ENCODE data around the gene ZNF324. TPM values are rescaled to one million over a fixed set of nuclear protein-coding genes. Genes with fewer than 3 reads are reported as not detected.

The ZNF324 gene
- total and polyA plus RNA-seq, 2 of the 13 experiments (the other 11 are each of a cell fraction or from before 2014, with no cell fraction given): 1.1 to 4.7 TPM

GRCh38 chr19:58511353-58512208 is 44.7 kb downstream of the ZNF324 start, which contains the start of gene SLC27A5 (continued):
- no peak for TF ChIP-seq GABPA (IDR thresholded peaks at IDR 0.05; ENCODE audit: low read depth, low read length)
- peak; percentile 57; the same call in 1 of the 2 replicates for TF ChIP-seq GABPA (CRISPR knock-in tag; IDR thresholded peaks at IDR 0.05; ENCODE audit: low read depth)
- peak; percentile 68 for TF ChIP-seq SKI (IDR thresholded peaks at IDR 0.05; ENCODE audit: partially characterized antibody)
- TF ChIP-seq, protein P1, sequence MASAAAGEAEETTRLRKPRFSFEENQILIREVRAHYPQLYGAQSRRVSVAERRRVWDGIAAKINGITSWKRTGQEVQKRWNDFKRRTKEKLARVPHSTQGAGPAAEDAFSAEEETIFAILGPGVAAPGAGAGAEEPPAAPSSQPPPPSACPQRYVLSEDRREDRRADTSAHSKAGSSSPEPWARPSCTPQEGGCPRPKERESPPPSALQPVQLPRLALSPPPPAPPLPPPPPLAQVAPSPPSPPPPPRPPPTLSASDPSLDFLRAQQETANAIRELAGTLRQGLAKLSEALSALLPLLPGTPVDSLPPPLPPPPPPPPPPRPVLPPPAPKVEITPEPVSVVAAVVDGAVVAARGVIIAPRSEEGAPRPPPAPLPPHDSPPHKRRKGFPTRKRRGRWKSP (CRISPR knock-in tag; IDR thresholded peaks at IDR 0.05): peak; percentile 35; the same call in 1 of the 2 replicates
- TF ChIP-seq BATF2 (CRISPR knock-in tag; IDR thresholded peaks at IDR 0.05): no peak
- TF ChIP-seq IRX3 (CRISPR knock-in tag; IDR thresholded peaks at IDR 0.05; ENCODE audit: borderline replicate concordance, low read depth): no peak
- 0 out of 2 replicates have a peak, but pooled peaks have one; percentile 49 for TF ChIP-seq WIZ (CRISPR knock-in tag; IDR thresholded peaks at IDR 0.05)
- TF ChIP-seq ZNF274 (CRISPR knock-in tag; IDR thresholded peaks at IDR 0.05): 0 out of 2 replicates have a peak, but pooled peaks have one; percentile 19
- TF ChIP-seq YEATS4 (CRISPR knock-in tag; IDR thresholded peaks at IDR 0.05; ENCODE audit: borderline replicate concordance): peak; percentile 67; the same call in 1 of the 2 replicates
- TF ChIP-seq, protein P2, sequence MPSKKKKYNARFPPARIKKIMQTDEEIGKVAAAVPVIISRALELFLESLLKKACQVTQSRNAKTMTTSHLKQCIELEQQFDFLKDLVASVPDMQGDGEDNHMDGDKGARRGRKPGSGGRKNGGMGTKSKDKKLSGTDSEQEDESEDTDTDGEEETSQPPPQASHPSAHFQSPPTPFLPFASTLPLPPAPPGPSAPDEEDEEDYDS (CRISPR knock-in tag; IDR thresholded peaks at IDR 0.05): peak; percentile 75
- TF ChIP-seq, protein P3, sequence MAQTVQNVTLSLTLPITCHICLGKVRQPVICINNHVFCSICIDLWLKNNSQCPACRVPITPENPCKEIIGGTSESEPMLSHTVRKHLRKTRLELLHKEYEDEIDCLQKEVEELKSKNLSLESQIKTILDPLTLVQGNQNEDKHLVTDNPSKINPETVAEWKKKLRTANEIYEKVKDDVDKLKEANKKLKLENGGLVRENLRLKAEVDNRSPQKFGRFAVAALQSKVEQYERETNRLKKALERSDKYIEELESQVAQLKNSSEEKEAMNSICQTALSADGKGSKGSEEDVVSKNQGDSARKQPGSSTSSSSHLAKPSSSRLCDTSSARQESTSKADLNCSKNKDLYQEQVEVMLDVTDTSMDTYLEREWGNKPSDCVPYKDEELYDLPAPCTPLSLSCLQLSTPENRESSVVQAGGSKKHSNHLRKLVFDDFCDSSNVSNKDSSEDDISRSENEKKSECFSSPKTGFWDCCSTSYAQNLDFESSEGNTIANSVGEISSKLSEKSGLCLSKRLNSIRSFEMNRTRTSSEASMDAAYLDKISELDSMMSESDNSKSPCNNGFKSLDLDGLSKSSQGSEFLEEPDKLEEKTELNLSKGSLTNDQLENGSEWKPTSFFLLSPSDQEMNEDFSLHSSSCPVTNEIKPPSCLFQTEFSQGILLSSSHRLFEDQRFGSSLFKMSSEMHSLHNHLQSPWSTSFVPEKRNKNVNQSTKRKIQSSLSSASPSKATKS (CRISPR knock-in tag; IDR thresholded peaks at IDR 0.05): no peak
- no peak for TF ChIP-seq PAF1 (CRISPR knock-in tag; IDR thresholded peaks at IDR 0.05)
- TF ChIP-seq MAZ (IDR thresholded peaks at IDR 0.05; ENCODE audit: borderline replicate concordance, low read depth, low read length): no peak
- 0 out of 2 replicates have a peak, but pooled peaks have one; percentile 33 for TF ChIP-seq MAZ (CRISPR knock-in tag; IDR thresholded peaks at IDR 0.05; ENCODE audit: low read depth)
- TF ChIP-seq HNF1A (IDR thresholded peaks at IDR 0.05; ENCODE audit: low read depth): no peak; the same call in 1 of the 2 replicates
- peak; percentile 68 for TF ChIP-seq HNF1A (CRISPR knock-in tag; IDR thresholded peaks at IDR 0.05; ENCODE audit: borderline replicate concordance)
- TF ChIP-seq KDM2A (CRISPR knock-in tag; IDR thresholded peaks at IDR 0.05; ENCODE audit: borderline replicate concordance, low read depth): no peak
- no peak for TF ChIP-seq ZNF235 (CRISPR knock-in tag; IDR thresholded peaks at IDR 0.05; ENCODE audit: borderline replicate concordance)
- TF ChIP-seq IKZF1 (IDR thresholded peaks at IDR 0.05): no peak
- TF ChIP-seq ZNF556 (CRISPR knock-in tag; IDR thresholded peaks at IDR 0.05; ENCODE audit: borderline replicate concordance): peak; percentile 71; the same call in 1 of the 2 replicates
